ENCODE measurements around the gene AK3.
A peak's percentile ranks its signal among the peaks of the same experiment; 100 is the strongest.

The AK3 gene

DNA sequence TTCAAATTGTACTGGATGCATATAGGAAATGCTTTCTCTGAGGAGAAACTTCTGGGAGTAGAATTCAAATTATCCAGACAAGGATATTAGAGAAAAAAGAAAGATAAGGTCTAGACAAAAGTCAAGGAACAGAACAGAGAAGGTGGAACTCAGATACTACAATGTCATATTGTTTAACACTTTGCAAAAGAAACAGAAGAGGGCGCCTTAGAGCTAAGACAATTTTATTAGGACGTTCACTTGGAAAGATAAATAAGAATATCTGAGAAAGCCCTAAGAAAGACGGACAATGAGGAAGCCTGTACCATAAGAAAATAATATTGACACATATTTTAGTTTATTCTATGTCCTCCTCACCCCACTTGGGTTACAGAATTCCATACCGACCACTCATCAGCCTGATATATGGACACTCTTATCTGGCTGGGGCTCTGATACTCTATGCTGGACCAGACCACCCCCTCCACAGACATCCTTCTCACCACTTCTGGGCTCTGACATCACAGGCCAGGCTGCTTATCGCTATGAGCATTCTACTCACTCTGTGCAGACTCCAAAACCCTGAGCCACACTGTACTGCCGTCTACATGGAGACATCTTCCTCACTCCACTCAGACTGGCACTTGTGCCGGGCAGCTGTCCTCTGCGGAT is 9.1 kb upstream of the AK3 start:
- ChIA-PET CTCF (interaction anchor here (0.6 to 2.5 kb wide), 9 partner anchors 9 to 174 kb away, joined by 3 to 10 read pairs (median 3); partner anchors contain the start of gene SPATA6L), POLR2A (no interaction called here)
- H3K4me3 ChIP-seq (ENCODE audit: control insufficient read depth in 1 of 7, extremely low read depth in 1 of 7, insufficient read depth in 4 of 7, low read depth in 2 of 7, low read length in 6 of 7) = no peak overlapping the region
- H3K27me3 ChIP-seq (replicated peaks in 2 of 5; ENCODE audit: control insufficient read depth in 4 of 5, insufficient read depth in 5 of 5, low read length in 4 of 5) = no peaks in the 10 kb centered on the region
- 92% methylated on average over 4 of the region's 8 CpGs for WGBS (ENCODE audit: insufficient coverage)
- peak; percentile 41 to 74 (median 61) for DNase-seq
- H3K4me1 ChIP-seq (ENCODE audit: control extremely low read depth in 1 of 4, control insufficient read depth in 4 of 4, insufficient read depth in 4 of 4, low read length in 3 of 4) = no peaks in the 10 kb centered on the region
- H3K27ac ChIP-seq (ENCODE audit: insufficient read depth in 1 of 2, low read depth in 1 of 2, low read length in 2 of 2, poor library complexity in 1 of 2, severe bottlenecking in 2 of 2) = no peak overlapping the region
- no peaks in the 10 kb centered on the region for H3K9me3 ChIP-seq (ENCODE audit: control extremely low read depth in 1 of 5, control insufficient read depth in 4 of 5, insufficient read depth in 2 of 5, low read depth in 1 of 5, low read length in 4 of 5)
- no peaks in the 10 kb centered on the region for H3K36me3 ChIP-seq (ENCODE audit: control insufficient read depth in 4 of 4, insufficient read depth in 4 of 4, low read length in 3 of 4)

DNA sequence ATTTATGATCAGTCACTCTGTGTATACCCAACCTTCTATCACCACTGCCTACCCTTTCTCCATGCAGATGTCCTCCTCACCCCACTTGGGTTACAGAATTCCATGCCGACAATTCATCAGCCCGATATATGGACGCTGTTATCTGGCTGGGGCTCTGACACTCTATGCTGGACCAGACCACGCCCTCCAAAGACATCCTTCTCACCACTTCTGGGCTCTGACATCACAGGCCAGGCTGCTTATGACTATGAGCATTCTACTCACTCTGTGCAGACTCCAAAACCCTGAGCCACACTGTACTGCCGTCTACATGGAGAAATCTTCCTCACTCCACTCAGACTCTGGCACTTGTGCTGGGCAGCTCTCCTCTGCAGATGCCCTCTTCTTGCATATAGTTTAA is 7.6 kb upstream of the AK3 start:
- ChIA-PET POLR2A (no interaction called here), CTCF (interaction anchor here (0.9 to 1.9 kb wide), 7 partner anchors 8 to 842 kb away, joined by 3 to 10 read pairs (median 3); partner anchors contain the start of gene AK3)
- 100% methylated on average over 4 of the region's 5 CpGs for WGBS (ENCODE audit: insufficient coverage)

DNA sequence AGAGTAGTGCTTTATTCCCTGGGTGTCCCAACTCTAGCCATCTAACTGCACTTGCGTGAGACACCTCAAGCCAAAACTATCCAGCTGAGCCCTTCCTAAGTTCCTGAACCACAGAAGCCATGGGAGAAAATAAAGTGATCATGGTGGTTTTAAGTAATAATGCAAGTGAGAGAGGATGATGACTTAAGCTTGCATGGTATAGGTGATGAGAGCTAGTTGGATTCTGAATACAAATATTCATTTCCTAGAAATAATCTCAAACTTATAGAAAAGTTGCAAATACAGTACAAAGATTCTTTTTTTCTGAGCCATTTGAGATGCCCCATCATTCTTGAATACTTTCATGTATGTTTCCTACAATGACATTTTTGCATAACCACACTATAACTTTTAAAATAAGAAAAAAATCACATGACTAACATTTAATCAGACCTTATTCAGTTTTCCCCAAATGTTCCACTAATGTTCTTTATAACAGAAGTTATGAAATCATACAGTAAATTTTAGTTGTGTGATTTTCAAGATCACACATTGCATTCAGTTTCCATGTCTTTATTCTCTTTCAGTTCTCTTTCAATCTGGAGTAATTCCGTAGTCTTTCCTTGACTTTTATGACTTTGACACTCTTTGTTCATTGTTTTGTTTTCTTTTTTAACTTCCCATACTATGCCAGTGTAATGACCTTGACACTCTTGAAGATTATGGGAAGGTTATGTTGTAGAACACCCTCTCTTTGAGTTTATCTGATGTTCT is 5.5 kb upstream of the AK3 start:
- H3K27ac ChIP-seq (ENCODE audit: insufficient read depth in 1 of 2, low read depth in 1 of 2, low read length in 2 of 2, poor library complexity in 1 of 2, severe bottlenecking in 2 of 2) = no peak overlapping the region
- ChIA-PET CTCF (interaction anchor here (0.9 to 6.8 kb wide), 4 partner anchors 7 to 844 kb away, joined by 3 to 46 read pairs (median 3); no protein-coding TSS in a partner anchor), POLR2A (no interaction called here)
- H3K9me3 ChIP-seq (ENCODE audit: control extremely low read depth in 1 of 5, control insufficient read depth in 4 of 5, insufficient read depth in 2 of 5, low read depth in 1 of 5, low read length in 4 of 5) = no peaks in the 10 kb centered on the region
- no peaks in the 10 kb centered on the region for H3K36me3 ChIP-seq (ENCODE audit: control insufficient read depth in 4 of 4, insufficient read depth in 4 of 4, low read length in 3 of 4)
- H3K27me3 ChIP-seq (replicated peaks in 2 of 5; ENCODE audit: control insufficient read depth in 4 of 5, insufficient read depth in 5 of 5, low read length in 4 of 5) = no peaks in the 10 kb centered on the region
- DNase-seq = no peak
- 100% methylated on average over 1 of the region's 2 CpGs for WGBS (ENCODE audit: insufficient coverage)
- peaks cover 0 to 7% (median 3%) of the 10 kb centered on the region in 4 experiments for H3K4me1 ChIP-seq (ENCODE audit: control extremely low read depth in 1 of 4, control insufficient read depth in 4 of 4, insufficient read depth in 4 of 4, low read length in 3 of 4)
- no peak overlapping the region for H3K4me3 ChIP-seq (ENCODE audit: control insufficient read depth in 1 of 7, extremely low read depth in 1 of 7, insufficient read depth in 4 of 7, low read depth in 2 of 7, low read length in 6 of 7)

More for the DNA sequence above, 7.6 kb upstream of the AK3 start:
- H3K9me3 ChIP-seq (ENCODE audit: control extremely low read depth in 1 of 5, control insufficient read depth in 4 of 5, insufficient read depth in 2 of 5, low read depth in 1 of 5, low read length in 4 of 5) = no peaks in the 10 kb centered on the region
- no peaks in the 10 kb centered on the region for H3K27me3 ChIP-seq (replicated peaks in 2 of 5; ENCODE audit: control insufficient read depth in 4 of 5, insufficient read depth in 5 of 5, low read length in 4 of 5)
- no peak overlapping the region for H3K27ac ChIP-seq (ENCODE audit: insufficient read depth in 1 of 2, low read depth in 1 of 2, low read length in 2 of 2, poor library complexity in 1 of 2, severe bottlenecking in 2 of 2)
- H3K4me3 ChIP-seq (ENCODE audit: control insufficient read depth in 1 of 7, extremely low read depth in 1 of 7, insufficient read depth in 4 of 7, low read depth in 2 of 7, low read length in 6 of 7) = no peak overlapping the region
- DNase-seq = no peak
- H3K4me1 ChIP-seq (ENCODE audit: control extremely low read depth in 1 of 4, control insufficient read depth in 4 of 4, insufficient read depth in 4 of 4, low read length in 3 of 4) = no peaks in the 10 kb centered on the region
- no peaks in the 10 kb centered on the region for H3K36me3 ChIP-seq (ENCODE audit: control insufficient read depth in 4 of 4, insufficient read depth in 4 of 4, low read length in 3 of 4)

DNA sequence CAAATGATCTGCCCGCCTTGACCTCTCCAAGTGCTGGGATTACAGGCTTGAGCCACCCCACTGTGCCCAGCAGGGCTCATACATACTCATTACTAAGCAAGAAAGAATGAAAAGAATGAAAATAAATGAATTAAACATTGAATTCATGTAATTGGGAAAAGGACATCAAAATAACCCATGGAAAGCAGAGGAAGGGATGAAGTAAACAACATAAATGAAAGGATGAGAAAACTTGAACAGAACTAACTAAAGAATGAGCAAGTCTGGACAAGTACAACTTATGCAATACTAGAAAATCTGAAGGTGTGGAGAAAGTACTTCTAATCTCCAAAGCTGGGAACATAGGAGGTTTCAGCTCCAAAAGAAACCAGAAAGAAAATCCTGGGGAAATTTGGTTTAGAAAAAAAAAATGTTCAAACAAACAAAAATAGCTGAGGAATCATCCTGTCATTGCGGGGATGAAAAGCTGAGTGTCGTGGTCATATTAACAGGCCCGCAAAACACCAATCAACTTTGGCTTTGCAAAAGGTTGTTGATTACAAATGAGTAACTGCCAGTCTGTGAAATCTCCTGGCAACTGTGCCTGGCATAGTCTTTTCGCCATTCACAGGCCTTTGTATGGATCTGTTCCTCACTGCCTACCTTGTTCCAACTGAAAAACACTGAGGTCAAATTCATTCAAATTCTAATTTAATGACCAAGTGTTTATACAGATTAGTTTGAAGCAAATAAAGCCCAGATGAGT is 2.3 kb upstream of the AK3 start:
- Histone ChIP-seq H3K27me3 (replicated peaks in 2 of 5; ENCODE audit: control insufficient read depth in 4 of 5, insufficient read depth in 5 of 5, low read length in 4 of 5) (no peaks in the 10 kb centered on the region), H3K4me1 (ENCODE audit: control extremely low read depth in 1 of 4, control insufficient read depth in 4 of 4, insufficient read depth in 4 of 4, low read length in 3 of 4) (peaks cover 5 to 26% (median 18%) of the 10 kb centered on the region in 4 experiments), H3K36me3 (ENCODE audit: control insufficient read depth in 4 of 4, insufficient read depth in 4 of 4, low read length in 3 of 4) (peaks cover 0 to 3% (median 0%) of the 10 kb centered on the region in 4 experiments), H3K4me3 (ENCODE audit: control insufficient read depth in 1 of 7, extremely low read depth in 1 of 7, insufficient read depth in 4 of 7, low read depth in 2 of 7, low read length in 6 of 7) (no peak overlapping the region), H3K9me3 (ENCODE audit: control extremely low read depth in 1 of 5, control insufficient read depth in 4 of 5, insufficient read depth in 2 of 5, low read depth in 1 of 5, low read length in 4 of 5) (no peaks in the 10 kb centered on the region), H3K27ac (ENCODE audit: insufficient read depth in 1 of 2, low read depth in 1 of 2, low read length in 2 of 2, poor library complexity in 1 of 2, severe bottlenecking in 2 of 2) (no peak overlapping the region)
- POLR2A ChIA-PET = no interaction called here
- 67% methylated on average over 4 of the region's 5 CpGs for WGBS (ENCODE audit: insufficient coverage)
- CTCF ChIA-PET = interaction anchor here (1.3 to 6.8 kb wide), 3 partner anchors 18 to 181 kb away, joined by 3 to 46 read pairs (median 4); no protein-coding TSS in a partner anchor
- no peak for DNase-seq

DNA sequence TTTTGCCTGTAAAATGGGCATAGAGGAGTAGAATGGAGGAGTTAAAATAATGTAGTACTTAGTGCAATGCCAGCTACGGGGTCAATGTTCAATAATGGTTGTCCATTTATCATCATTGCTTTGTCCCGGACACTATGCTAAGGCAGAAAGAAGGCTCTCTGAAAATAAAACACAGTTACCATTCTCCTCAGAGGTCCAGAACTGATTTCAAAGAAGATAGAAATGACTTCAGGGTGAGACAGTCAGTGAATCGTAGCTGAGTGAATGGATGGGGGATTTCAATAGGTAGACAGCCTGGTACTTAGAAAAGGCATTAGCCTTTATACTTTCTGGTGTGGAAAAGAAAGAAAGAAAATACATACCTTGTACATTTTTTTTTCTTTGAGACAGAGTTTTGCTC is 1.2 kb upstream of the AK3 start:
- peak overlapping the region in 3 of 7 experiments; percentile 77 to 89 (median 87) for H3K4me3 ChIP-seq (ENCODE audit: control insufficient read depth in 1 of 7, extremely low read depth in 1 of 7, insufficient read depth in 4 of 7, low read depth in 2 of 7, low read length in 6 of 7)
- no peak overlapping the region for H3K27ac ChIP-seq (ENCODE audit: insufficient read depth in 1 of 2, low read depth in 1 of 2, low read length in 2 of 2, poor library complexity in 1 of 2, severe bottlenecking in 2 of 2)
- no peaks in the 10 kb centered on the region for H3K27me3 ChIP-seq (replicated peaks in 2 of 5; ENCODE audit: control insufficient read depth in 4 of 5, insufficient read depth in 5 of 5, low read length in 4 of 5)
- DNase-seq = no peak
- H3K4me1 ChIP-seq (ENCODE audit: control extremely low read depth in 1 of 4, control insufficient read depth in 4 of 4, insufficient read depth in 4 of 4, low read length in 3 of 4) = peaks cover 5 to 26% (median 18%) of the 10 kb centered on the region in 4 experiments
- H3K36me3 ChIP-seq (ENCODE audit: control insufficient read depth in 4 of 4, insufficient read depth in 4 of 4, low read length in 3 of 4) = peaks cover 0 to 3% (median 0%) of the 10 kb centered on the region in 4 experiments
- ChIA-PET CTCF (interaction anchor here (0.8 to 6.8 kb wide), 6 partner anchors 9 to 186 kb away, joined by 3 to 46 read pairs (median 3); no protein-coding TSS in a partner anchor), POLR2A (no interaction called here)
- WGBS (ENCODE audit: insufficient coverage) = 0% methylated on average over 1 of the region's 3 CpGs
- H3K9me3 ChIP-seq (ENCODE audit: control extremely low read depth in 1 of 5, control insufficient read depth in 4 of 5, insufficient read depth in 2 of 5, low read depth in 1 of 5, low read length in 4 of 5) = no peaks in the 10 kb centered on the region

DNA sequence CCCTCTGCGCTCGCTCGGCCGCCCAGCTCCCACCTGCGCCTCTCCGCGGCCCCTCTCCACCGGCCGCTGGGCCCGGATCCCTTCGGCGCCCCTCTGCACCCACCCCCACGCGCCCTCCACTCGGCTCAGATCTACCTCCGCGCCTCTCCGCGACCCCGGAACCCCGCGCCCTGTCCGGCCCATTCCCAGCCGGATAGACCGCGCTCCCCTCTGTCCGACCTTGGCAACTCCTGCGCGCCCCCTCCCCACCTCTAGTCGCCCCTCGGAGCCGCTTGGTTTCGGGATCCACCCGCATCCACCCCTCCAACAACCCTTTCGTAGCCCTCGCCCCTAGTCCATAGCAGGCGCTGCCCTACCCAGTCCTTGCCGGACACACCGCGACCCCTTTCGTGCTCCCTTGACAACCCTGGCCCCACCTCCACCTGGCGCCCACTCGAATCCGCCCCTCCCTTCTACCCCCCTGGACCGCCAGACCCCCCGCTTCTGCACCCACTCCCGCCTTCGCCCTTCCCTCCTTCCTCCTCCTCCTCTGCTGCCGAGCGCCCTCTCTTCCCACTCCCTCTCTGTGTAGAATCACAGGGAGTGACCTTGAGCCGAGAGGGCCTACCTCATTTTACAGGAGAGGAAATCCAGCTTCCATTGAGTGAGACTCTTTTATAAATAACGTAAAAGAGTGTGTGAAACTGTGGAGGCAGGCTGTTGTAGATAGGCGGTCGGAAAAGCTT is 525 bp upstream of the AK3 start:
- ChIA-PET CTCF (interaction anchor here (0.8 to 6.8 kb wide), 10 partner anchors 7 to 186 kb away, joined by 3 to 46 read pairs (median 3); partner anchors contain the start of gene SPATA6L), POLR2A (interaction anchor here (0.7 to 1.7 kb wide), 2 partner anchors 51 to 244 kb away, joined by 3 to 5 read pairs; partner anchors contain the start of gene RCL1)
- Histone ChIP-seq H3K27me3 (replicated peaks in 2 of 5; ENCODE audit: control insufficient read depth in 4 of 5, insufficient read depth in 5 of 5, low read length in 4 of 5) (no peaks in the 10 kb centered on the region), H3K4me1 (ENCODE audit: control extremely low read depth in 1 of 4, control insufficient read depth in 4 of 4, insufficient read depth in 4 of 4, low read length in 3 of 4) (peaks cover 5 to 26% (median 18%) of the 10 kb centered on the region in 4 experiments), H3K9me3 (ENCODE audit: control extremely low read depth in 1 of 5, control insufficient read depth in 4 of 5, insufficient read depth in 2 of 5, low read depth in 1 of 5, low read length in 4 of 5) (no peaks in the 10 kb centered on the region), H3K4me3 (ENCODE audit: control insufficient read depth in 1 of 7, extremely low read depth in 1 of 7, insufficient read depth in 4 of 7, low read depth in 2 of 7, low read length in 6 of 7) (peak overlapping the region; percentile 54 to 89 (median 80)), H3K36me3 (ENCODE audit: control insufficient read depth in 4 of 4, insufficient read depth in 4 of 4, low read length in 3 of 4) (peaks cover 0 to 3% (median 0%) of the 10 kb centered on the region in 4 experiments), H3K27ac (ENCODE audit: insufficient read depth in 1 of 2, low read depth in 1 of 2, low read length in 2 of 2, poor library complexity in 1 of 2, severe bottlenecking in 2 of 2) (peak overlapping the region in 1 of 2 experiments; percentile 86)
- WGBS (ENCODE audit: insufficient coverage) = 0% methylated on average over 46 of the region's 54 CpGs
- peak; percentile 12 to 48 (median 37) for DNase-seq

All from common myeloid progenitor, CD34-positive (primary cell).